Measurements from ENCODE around the gene DUOXA2.

DNA sequence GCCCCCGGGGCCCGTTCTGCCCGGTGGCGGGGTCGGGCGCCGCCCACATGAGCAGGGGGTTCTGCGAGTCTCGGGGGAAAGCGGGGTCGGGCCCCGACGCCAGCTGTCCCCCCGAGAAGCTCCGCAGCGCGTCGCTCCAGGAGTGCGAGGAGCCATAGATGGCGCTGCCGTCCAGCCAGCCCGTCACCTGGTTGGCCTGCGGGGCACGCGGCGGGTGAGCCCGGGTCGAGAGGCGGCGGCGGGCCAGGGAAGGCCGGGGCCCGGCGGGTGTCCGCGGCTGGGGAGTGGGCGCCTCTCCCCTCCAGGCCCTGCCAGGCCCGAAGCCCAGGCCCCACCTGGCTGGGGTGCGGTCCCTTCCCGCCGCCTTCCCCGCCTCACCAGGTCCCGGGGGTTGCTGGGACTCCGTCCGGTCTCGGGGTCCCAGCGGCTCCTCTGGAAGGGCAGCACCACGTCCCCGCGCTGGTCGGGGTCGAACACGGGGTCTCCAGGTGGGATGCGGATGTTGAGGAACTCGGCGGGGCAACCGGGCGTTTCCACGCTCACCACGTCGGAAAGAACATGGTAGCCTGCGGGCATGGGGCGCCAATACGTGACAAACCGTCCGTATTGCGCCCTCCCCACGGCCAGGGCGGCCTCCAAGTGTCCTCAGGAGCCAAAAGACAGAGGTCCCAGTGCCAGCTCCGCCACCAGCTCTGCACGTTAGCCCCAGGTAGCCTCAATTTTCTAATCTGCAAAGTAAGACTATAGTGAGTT, 2.6 kb upstream of the DUOXA2 start:
- TF ChIP-seq, protein P1, sequence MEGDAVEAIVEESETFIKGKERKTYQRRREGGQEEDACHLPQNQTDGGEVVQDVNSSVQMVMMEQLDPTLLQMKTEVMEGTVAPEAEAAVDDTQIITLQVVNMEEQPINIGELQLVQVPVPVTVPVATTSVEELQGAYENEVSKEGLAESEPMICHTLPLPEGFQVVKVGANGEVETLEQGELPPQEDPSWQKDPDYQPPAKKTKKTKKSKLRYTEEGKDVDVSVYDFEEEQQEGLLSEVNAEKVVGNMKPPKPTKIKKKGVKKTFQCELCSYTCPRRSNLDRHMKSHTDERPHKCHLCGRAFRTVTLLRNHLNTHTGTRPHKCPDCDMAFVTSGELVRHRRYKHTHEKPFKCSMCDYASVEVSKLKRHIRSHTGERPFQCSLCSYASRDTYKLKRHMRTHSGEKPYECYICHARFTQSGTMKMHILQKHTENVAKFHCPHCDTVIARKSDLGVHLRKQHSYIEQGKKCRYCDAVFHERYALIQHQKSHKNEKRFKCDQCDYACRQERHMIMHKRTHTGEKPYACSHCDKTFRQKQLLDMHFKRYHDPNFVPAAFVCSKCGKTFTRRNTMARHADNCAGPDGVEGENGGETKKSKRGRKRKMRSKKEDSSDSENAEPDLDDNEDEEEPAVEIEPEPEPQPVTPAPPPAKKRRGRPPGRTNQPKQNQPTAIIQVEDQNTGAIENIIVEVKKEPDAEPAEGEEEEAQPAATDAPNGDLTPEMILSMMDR (IDR thresholded peaks at IDR 0.05): no peak; the same call in 1 of the 2 replicates
- TF ChIP-seq TCF7L2 (IDR thresholded peaks at IDR 0.05; ENCODE audit: low read depth, low read length) (no peak), POLR2AphosphoS5 (IDR thresholded peaks at IDR 0.05; ENCODE audit: low read depth, low read length) (no peak)

Measured in Panc1 (cell line).